Heart left ventricle (tissue), 16 donors: ENCODE results near the gene ZNF185. TPM values are rescaled to one million over a fixed set of nuclear protein-coding genes. Genes with fewer than 3 reads are reported as not detected.
A peak's percentile ranks its signal among the peaks of the same experiment; 100 is the strongest.

ENCODE experiments used
- ATAC-seq, 4 donors: fragments of 200-7000 bp; cut with Tn5 transposase; one replicate each; pipeline ENCODE4 v1.9.1; 2020 to 2022; ENCODE audit warnings: moderate library complexity in 4 of 4, mild to moderate bottlenecking in 3 of 4, moderate number of reproducible peaks in 1 of 4
- DNase-seq, 5 donors: peaks; one replicate each; pipeline ENCODE4 v3.0.0-alpha.2; 2020
- H3K27ac ChIP-seq, 12 donors: fragments of 200-600 bp; sonication (generic) in 4 of 12; one replicate each; pipeline versions ENCODE4 v1.5.0 to v1.8.0; 2016 to 2022; ENCODE audit warnings: mild to moderate bottlenecking in 2 of 12
- H3K27me3 ChIP-seq, 9 donors: fragments of 200-600 bp; sonication (generic) in 2 of 9; one replicate each; pipeline versions ENCODE4 v1.5.1 to v1.8.0; 2016 to 2022; ENCODE audit warnings: mild to moderate bottlenecking in 3 of 9
- H3K36me3 ChIP-seq, 9 donors: fragments of 200-600 bp; sonication (generic) in 2 of 9; one replicate each; pipeline versions ENCODE4 v1.5.0 to v1.8.0; 2018 to 2022; ENCODE audit warnings: mild to moderate bottlenecking in 2 of 9
- H3K4me1 ChIP-seq, 12 donors: fragments of 200-600 bp; sonication (generic) in 4 of 12; one replicate each; pipeline versions ENCODE4 v1.5.0 to v1.8.0; 2016 to 2022; ENCODE audit warnings: mild to moderate bottlenecking in 3 of 12
- H3K4me3 ChIP-seq, 12 donors: fragments of 200-600 bp; sonication (generic) in 4 of 12; one replicate each; pipeline versions ENCODE4 v1.5.0 to v1.8.0; 2017 to 2022; ENCODE audit warnings: mild to moderate bottlenecking in 9 of 12, moderate library complexity in 4 of 12
- H3K9me3 ChIP-seq, 12 donors: fragments of 200-600 bp; sonication (generic) in 4 of 12; one replicate each; pipeline versions ENCODE4 v1.5.0 to v1.8.0; 2016 to 2022; ENCODE audit warnings: mild to moderate bottlenecking in 1 of 12
- CTCF ChIP-seq, 12 donors: fragments of 200-600 bp; sonication (generic) in 4 of 12; IDR thresholded peaks; one replicate each; pipeline versions ENCODE4 v1.5.0 to v1.8.0; 2018 to 2022; ENCODE audit warnings: antibody characterized with exemption in 12 of 12, mild to moderate bottlenecking in 5 of 12
- POLR2A ChIP-seq, 2 donors: fragments of 450-650 bp; IDR thresholded peaks; one replicate each; pipeline ENCODE4 v1.6.1; 2017; ENCODE audit warnings: antibody characterized with exemption in 2 of 2, mild to moderate bottlenecking in 2 of 2, moderate library complexity in 2 of 2
- WGBS, 4 donors: extraction: QIAGEN DNeasy Blood & Tissue Kit in 2 of 4; methylation state at CpG; one replicate each; pipeline versions ENCODE4 v1.1.5 to v1.1.7; 2013 to 2018; 5-methylcytosine and 5-hydroxymethylcytosine counted together
- intact Hi-C, 10 donors: fragments of 100-400 bp; cut with DNase I; formaldehyde crosslinking; loops; one replicate each; pipeline versions ENCODE4 v1.11.1 to v1.14.2; 2022
- polyA plus RNA-seq, 2 donors: library from polyadenylated mRNA; stranded (reverse); fragments of 200-250 nt; gene quantifications; one replicate each; pipeline ENCODE4 v1.2.3, GENCODE V29; 2013
- total RNA-seq, 9 donors: library from RNA; depleted of rRNA in 2 of 9; stranded (reverse); fragments of >200 nt in 2 of 9; fragmentation: NEBNext Ultra II Directional in 3 of 9; extraction: Animal tissue kit (Norgen Biotek cat#: 25700) in 3 of 9; gene quantifications; one replicate each; pipeline versions ENCODE4 v1.1.0 to v1.2.4, GENCODE V29; 2016 to 2023
- donor health status: ischemic (EF 13 %, LVEDD 7.1; RV severe dilation, severe dysfunction).
- donor health status: healthy with polysubstance abuse.
- donor health status: DM: no; HTN: yes; CAD: no.
- donor health status: DM: no; HTN: no; CAD: no.
- donor health status: ischemic (EF 25% LVEDD 6.9; RV normal size, moderate dysfunction).
- donor health status: ischemic (EF 25% LVEDD 5.7; RV mildly dilated, moderate dysfunction).
- donor health status: healthy.
- donor health status: DM: yes; HTN: yes; CAD: no.
- donor health status: ischemic (EF 35%, LVEDD 5.7; RV mildly dilated, moderate dysfunction).
- donor health status: nonischemic (EF 11% LVEDD 7.7; RV severe dilation, severe dysfunction).
- donor health status: DM: yes; HTN: yes; CAD: no.
- donor health status: PGD.
- donor health status: ischemic (EF 29% LVEDD 5.4; RV normal size, mild dysfunction).
- donor health status: nonischemic (EF 23%, LVEDD 6.1; RV moderate dilation, normal function).

ZNF185 gene
- total and polyA plus RNA-seq, 11 donors: 0.42 to 7.4 (median 1.8) TPM

- H3K4me1 ChIP-seq: no peaks in the 10 kb centered on the region
- 71 to 91% (median 83%) methylated on average over 8 of the region's 8 CpGs for WGBS, 4 donors
- no peaks in the 10 kb centered on the region for H3K36me3 ChIP-seq
- intact Hi-C loops: no loop called here
- ATAC-seq (no peak), DNase-seq (peak in 1 of 5 donors; percentile 15)
- H3K27me3 ChIP-seq: peaks cover 0 to 24% (median 0%) of the 10 kb centered on the region in 9 donors
- no peaks in the 10 kb centered on the region for H3K9me3 ChIP-seq
- no peak overlapping the region for H3K27ac ChIP-seq
- TF ChIP-seq CTCF (IDR thresholded peaks at IDR 0.05) (no peak), POLR2A (IDR thresholded peaks at IDR 0.05) (no peak)
- H3K4me3 ChIP-seq: no peak overlapping the region
Observed at GRCh38 chrX:152932598-152933175, 34.8 kb downstream of the ZNF185 start.

- ATAC-seq (no peak), DNase-seq (peak in 1 of 5 donors; percentile 11)
- no peaks in the 10 kb centered on the region for H3K9me3 ChIP-seq
- no peak overlapping the region for H3K27ac ChIP-seq
- no peak for TF ChIP-seq POLR2A (IDR thresholded peaks at IDR 0.05)
- no peak for TF ChIP-seq CTCF (IDR thresholded peaks at IDR 0.05)
- no peaks in the 10 kb centered on the region for H3K36me3 ChIP-seq
- H3K27me3 ChIP-seq: peaks cover 0 to 10% (median 0%) of the 10 kb centered on the region in 9 donors
- H3K4me3 ChIP-seq: no peak overlapping the region
- 75 to 86% (median 79%) methylated on average over 2 of the region's 2 CpGs for WGBS, 4 donors
- peaks cover 0 to 4% (median 0%) of the 10 kb centered on the region in 12 donors for H3K4me1 ChIP-seq
- intact Hi-C loops: no loop called here
Observed at GRCh38 chrX:152936306-152936705, 38.4 kb downstream of the ZNF185 start.

GRCh38 chrX:152937236-152937635 lies 39.4 kb downstream of the ZNF185 start:
- Histone ChIP-seq H3K27me3 (peaks cover 0 to 10% (median 0%) of the 10 kb centered on the region in 9 donors), H3K4me1 (peaks cover 0 to 7% (median 2%) of the 10 kb centered on the region in 12 donors), H3K4me3 (no peak overlapping the region), H3K36me3 (no peaks in the 10 kb centered on the region), H3K9me3 (no peaks in the 10 kb centered on the region), H3K27ac (no peak overlapping the region)
- peak in 1 of 5 donors; percentile 9 for DNase-seq
- no peak for TF ChIP-seq CTCF (IDR thresholded peaks at IDR 0.05)
- TF ChIP-seq POLR2A (IDR thresholded peaks at IDR 0.05): no peak
- no peak for ATAC-seq
- intact Hi-C loops: no loop called here
- WGBS, 4 donors: 73 to 96% (median 89%) methylated on average over 9 of the region's 9 CpGs

- intact Hi-C loops: loop anchor here in 4 of 10 donors (1.0 to 10.0 kb wide), 4 partner anchors 17 to 726 kb away; no protein-coding TSS in a partner anchor
- peaks cover 0 to 12% (median 3%) of the 10 kb centered on the region in 12 donors for H3K4me1 ChIP-seq
- H3K27ac ChIP-seq: peak overlapping the region; percentile 5 to 86 (median 80)
- 0 to 46% (median 17%) methylated on average over 44 to 70 of the region's 70 CpGs for WGBS, 4 donors
- H3K9me3 ChIP-seq: no peaks in the 10 kb centered on the region
- TF ChIP-seq POLR2A (IDR thresholded peaks at IDR 0.05) (peak in 1 of 2 donors; percentile 51), CTCF (IDR thresholded peaks at IDR 0.05) (peak; percentile 63 to 87 (median 80))
- peak; percentile 93 to 98 (median 94) for ATAC-seq
- H3K36me3 ChIP-seq: no peaks in the 10 kb centered on the region
- peak; percentile 89 to 94 (median 93) for DNase-seq
- H3K27me3 ChIP-seq: peaks cover 0 to 7% (median 0%) of the 10 kb centered on the region in 9 donors
- peak overlapping the region; percentile 16 to 71 (median 60) for H3K4me3 ChIP-seq
Observed at GRCh38 chrX:152941328-152942076, 43.6 kb downstream of the ZNF185 start.
